ENCODE measurements around the gene PTPRR.

- TF ChIP-seq CTCF (IDR thresholded peaks at IDR 0.05; ENCODE audit: insufficient read depth, low read depth, low read length): no peak
- no peak for TF ChIP-seq EZH2 (IDR thresholded peaks at IDR 0.05; ENCODE audit: insufficient read depth, low read length)
These were observed 175.5 kb downstream of the PTPRR start for GRCh38 chr12:70745048-70745447.
